ENCODE results near the gene PRKCD.
"Not testable (repeated sequence)": the region's sequence is repeated elsewhere in the genome, so short reads cannot be mapped to it uniquely, and the experiment has no call there.

Gene PRKCD

GRCh38 chr3:53140847-53141845 is 19.9 kb upstream of the PRKCD start:
- no peak for DNase-seq

GRCh38 chr3:53142986-53143385 is 18.0 kb upstream of the PRKCD start:
- DNase-seq = no peak

GRCh38 chr3:53144446-53144845 is 16.6 kb upstream of the PRKCD start:
- no peak for DNase-seq

GRCh38 chr3:53144862-53145712 is 15.9 kb upstream of the PRKCD start:
- no peak for DNase-seq

- DNase-seq = no peak
Observed at GRCh38 chr3:53145713-53146080, 15.3 kb upstream of the PRKCD start.

GRCh38 chr3:53146319-53146891 is 14.6 kb upstream of the PRKCD start:
- no peak for DNase-seq

GRCh38 chr3:53147151-53147902 is 13.7 kb upstream of the PRKCD start:
- no peak for DNase-seq

- no peak for DNase-seq
Observed at GRCh38 chr3:53147903-53148400, 13.1 kb upstream of the PRKCD start.

GRCh38 chr3:53149006-53149690 is 11.9 kb upstream of the PRKCD start:
- DNase-seq = no peak

GRCh38 chr3:53149699-53150098 is 11.3 kb upstream of the PRKCD start:
- no peak for DNase-seq

- no peak for DNase-seq
Observed at GRCh38 chr3:53150247-53151085, 10.5 kb upstream of the PRKCD start.

- not testable (repeated sequence) for DNase-seq
Observed at GRCh38 chr3:53151086-53151438, 9.9 kb upstream of the PRKCD start.

- DNase-seq = no peak
Observed at GRCh38 chr3:53151465-53151864, 9.5 kb upstream of the PRKCD start.

GRCh38 chr3:53151870-53152660 is 8.9 kb upstream of the PRKCD start:
- no peak for DNase-seq

- no peak for DNase-seq
Observed at GRCh38 chr3:53153264-53153823, 7.7 kb upstream of the PRKCD start.

- DNase-seq = no peak
Observed at GRCh38 chr3:53153980-53154379, 7.0 kb upstream of the PRKCD start.

GRCh38 chr3:53154881-53155285 is 6.1 kb upstream of the PRKCD start:
- no peak for DNase-seq

GRCh38 chr3:53155760-53156159 is 5.2 kb upstream of the PRKCD start:
- no peak for DNase-seq

- DNase-seq = no peak
Observed at GRCh38 chr3:53156368-53156834, 4.6 kb upstream of the PRKCD start.

Data from stimulated activated CD4-positive, alpha-beta T cell treated with anti-CD3 and anti-CD28 coated beads, Interleukin-4, amount 100 ng/mL, for 24 hours (primary cell).